Mesenchymal stem cell (in vitro differentiated cells and primary cell): ENCODE measurements around the gene TTLL6. TPM values are rescaled to one million over a fixed set of nuclear protein-coding genes. Genes with fewer than 3 reads are reported as not detected.
A peak's percentile ranks its signal among the peaks of the same experiment; 100 is the strongest.

Experiments used
- DNase-seq: peaks from one replicate; pipeline ENCODE4 v3.0.0-alpha.2; 2013
- H2AFZ ChIP-seq: one replicate; pipeline ENCODE4 v1.6.1; 2013; ENCODE audit warnings: low read depth, mild to moderate bottlenecking, control low read depth, inconsistent platforms, low read length, moderate library complexity
- H2AK5ac ChIP-seq: 2 replicates; pipeline ENCODE4 v1.6.1; 2013; ENCODE audit warnings: low read length, moderate library complexity, mild to moderate bottlenecking, inconsistent platforms; ENCODE audit not compliant: severe bottlenecking
- H2BK120ac ChIP-seq: one replicate; pipeline ENCODE4 v1.6.1; 2013; ENCODE audit warnings: low read depth, mild to moderate bottlenecking, inconsistent platforms, low read length, moderate library complexity
- H2BK12ac ChIP-seq, 2 experiments: one replicate each; pipeline ENCODE4 v1.6.1; 2013; ENCODE audit warnings: inconsistent platforms in 2 of 2, low read length in 2 of 2, mild to moderate bottlenecking in 2 of 2, moderate library complexity in 2 of 2, control low read depth in 1 of 2
- H2BK15ac ChIP-seq: one replicate; pipeline ENCODE4 v1.6.1; 2013; ENCODE audit warnings: mild to moderate bottlenecking, low read depth, inconsistent platforms; ENCODE audit not compliant: poor library complexity, severe bottlenecking
- H2BK5ac ChIP-seq: 2 replicates; pipeline ENCODE4 v1.6.1; 2013; ENCODE audit warnings: low read depth, mild to moderate bottlenecking, low read length, control low read depth, inconsistent platforms; ENCODE audit not compliant: poor library complexity, severe bottlenecking
- H3K14ac ChIP-seq, 2 experiments: one replicate each; pipeline ENCODE4 v1.6.1; 2013; ENCODE audit warnings: inconsistent platforms in 2 of 2, low read length in 2 of 2, control low read depth in 1 of 2, mild to moderate bottlenecking in 1 of 2, moderate library complexity in 1 of 2
- H3K18ac ChIP-seq, 2 experiments: one replicate each; pipeline ENCODE4 v1.6.1; 2013; ENCODE audit warnings: inconsistent platforms in 2 of 2, low read length in 2 of 2, control low read depth in 1 of 2, low read depth in 1 of 2, mild to moderate bottlenecking in 1 of 2
- H3K23ac ChIP-seq, 2 experiments: one replicate each; pipeline ENCODE4 v1.6.1; 2013; ENCODE audit warnings: inconsistent platforms in 2 of 2, low read length in 2 of 2, mild to moderate bottlenecking in 2 of 2, moderate library complexity in 2 of 2, control low read depth in 1 of 2
- H3K27ac ChIP-seq: 2 replicates; pipeline ENCODE4 v1.5.1; 2013; ENCODE audit warnings: mild to moderate bottlenecking, moderate library complexity, low read length, control low read depth, inconsistent platforms; ENCODE audit not compliant: poor library complexity, severe bottlenecking
- H3K27me3 ChIP-seq, 2 experiments: 2 replicates each; pipeline versions ENCODE4 v1.6.1 to v1.7.0; 2013; ENCODE audit warnings: low read length in 2 of 2, mild to moderate bottlenecking in 2 of 2, moderate library complexity in 2 of 2, control low read depth in 1 of 2, inconsistent platforms in 1 of 2; ENCODE audit not compliant: control insufficient read depth in 1 of 2, insufficient read depth in 1 of 2
- H3K36me3 ChIP-seq, 2 experiments: 2 replicates each; pipeline versions ENCODE4 v1.6.1 to v1.7.0; 2013; ENCODE audit warnings: low read length in 2 of 2, control low read depth in 1 of 2, inconsistent platforms in 1 of 2, low read depth in 1 of 2, mild to moderate bottlenecking in 1 of 2; ENCODE audit not compliant: insufficient read depth in 2 of 2, control insufficient read depth in 1 of 2
- H3K4ac ChIP-seq, 2 experiments: one replicate each; pipeline ENCODE4 v1.6.1; 2013; ENCODE audit warnings: inconsistent platforms in 2 of 2, low read length in 2 of 2, mild to moderate bottlenecking in 2 of 2, moderate library complexity in 2 of 2, control low read depth in 1 of 2, low read depth in 1 of 2
- H3K4me1 ChIP-seq: 2 replicates; pipeline ENCODE4 v1.6.1; 2013; ENCODE audit warnings: low read depth, low read length, control low read depth; ENCODE audit not compliant: control insufficient read depth, insufficient read depth
- H3K4me2 ChIP-seq: 2 replicates; pipeline ENCODE4 v1.6.1; 2013; ENCODE audit warnings: low read length, mild to moderate bottlenecking, inconsistent platforms; ENCODE audit not compliant: poor library complexity, severe bottlenecking
- H3K4me3 ChIP-seq, 2 experiments: 2 replicates each; pipeline versions ENCODE4 v1.5.1 to v1.7.0; 2013; ENCODE audit warnings: low read length in 2 of 2, mild to moderate bottlenecking in 2 of 2, control low read depth in 1 of 2, low read depth in 1 of 2; ENCODE audit not compliant: insufficient read depth in 1 of 2
- H3K79me1 ChIP-seq: replicated peaks from 2 replicates; pipeline ENCODE4 v1.6.1; 2013; ENCODE audit warnings: mild to moderate bottlenecking, control low read depth, low read length, inconsistent platforms; ENCODE audit not compliant: poor library complexity, severe bottlenecking
- H3K9ac ChIP-seq: 2 replicates; pipeline ENCODE4 v1.7.0; 2013; ENCODE audit warnings: mild to moderate bottlenecking, low read length, moderate library complexity
- H3K9me3 ChIP-seq: 2 replicates; pipeline ENCODE4 v1.7.0; 2013; ENCODE audit warnings: mild to moderate bottlenecking, low read length; ENCODE audit not compliant: control insufficient read depth
- H4K8ac ChIP-seq: one replicate; pipeline ENCODE4 v1.6.1; 2013; ENCODE audit warnings: inconsistent platforms, mild to moderate bottlenecking, low read length, moderate library complexity
- H4K91ac ChIP-seq: one replicate; pipeline ENCODE4 v1.6.1; 2013; ENCODE audit warnings: mild to moderate bottlenecking, low read length, inconsistent platforms
- WGBS: methylation state at CpG from one replicate; pipeline ENCODE4 v1.1.7; 2013; ENCODE audit warnings: mixed read lengths; 5-methylcytosine and 5-hydroxymethylcytosine counted together
- polyA plus RNA-seq, 2 experiments: library from polyadenylated mRNA; stranded (reverse); fragments of 200-250 nt; gene quantifications; one replicate each; pipeline ENCODE4 v1.2.3, GENCODE V29; 2013

Gene TTLL6
- polyA plus RNA-seq (2013, experiment 1 of 2) = 1.9 TPM
- polyA plus RNA-seq (2013, experiment 2 of 2) = 1.7 TPM

GRCh38 chr17:48816774-48817590 lies at the start of gene TTLL6:
Gene TTLL6 (minus strand): TSS chr17:48817229. CDS start chr17:48817072, 157 bp downstream.
- peak; percentile 88 for DNase-seq
- Histone ChIP-seq H3K23ac (no peak within 1 kb of the TSS), H3K9me3 (no peaks in the 10 kb centered on the region), H3K36me3 (no peaks in the 10 kb centered on the region), H3K27ac (no peak within 1 kb of the TSS), H2BK15ac (peak within 1 kb of the TSS; percentile 84), H3K4ac (no peak within 1 kb of the TSS), H3K18ac (no peak within 1 kb of the TSS), H2AFZ (peak within 1 kb of the TSS; percentile 73), H4K91ac (no peak within 1 kb of the TSS), H2BK120ac (no peak within 1 kb of the TSS), H3K4me3 (peak within 1 kb of the TSS; percentile 55 to 72), H3K79me1 (no peaks in the 10 kb centered on the region), H3K4me1 (peaks cover 9% of the 10 kb centered on the region), H3K14ac (peak within 1 kb of the TSS in 1 of 2 experiments; percentile 5), H3K9ac (peak within 1 kb of the TSS; percentile 38), H2AK5ac (no peak within 1 kb of the TSS), H2BK12ac (no peak within 1 kb of the TSS), H2BK5ac (no peak within 1 kb of the TSS), H3K27me3 (peaks cover 51 to 54% of the 10 kb centered on the region in 2 experiments), H3K4me2 (peak within 1 kb of the TSS; percentile 88), H4K8ac (no peak within 1 kb of the TSS)
- WGBS = 2% methylated on average over 62 of the region's 64 CpGs

GRCh38 chr17:48860456-48860855 lies 43.4 kb upstream of the TTLL6 start:
- H2BK120ac ChIP-seq = no peak overlapping the region

GRCh38 chr17:48860034-48860433 lies 43.0 kb upstream of the TTLL6 start:
- 94% methylated on average over 2 of the region's 3 CpGs for WGBS
- H3K9ac ChIP-seq = no peak overlapping the region
- H3K27me3 ChIP-seq = no peaks in the 10 kb centered on the region
- no peak overlapping the region for H2BK15ac ChIP-seq
- no peak overlapping the region for H3K4ac ChIP-seq
- no peak overlapping the region for H2AFZ ChIP-seq
- DNase-seq = no peak
- no peaks in the 10 kb centered on the region for H3K79me1 ChIP-seq
- H2BK5ac ChIP-seq = no peak overlapping the region
- H4K91ac ChIP-seq = no peak overlapping the region
- no peak overlapping the region for H3K18ac ChIP-seq
- no peak overlapping the region for H3K4me2 ChIP-seq
- H3K4me1 ChIP-seq = no peaks in the 10 kb centered on the region
- no peak overlapping the region for H3K23ac ChIP-seq
- H2AK5ac ChIP-seq = no peak overlapping the region
- peaks cover 34 to 87% of the 10 kb centered on the region in 2 experiments for H3K36me3 ChIP-seq
- H4K8ac ChIP-seq = no peak overlapping the region
- no peak overlapping the region for H3K14ac ChIP-seq
- H2BK12ac ChIP-seq = no peak overlapping the region
- H3K9me3 ChIP-seq = no peaks in the 10 kb centered on the region
- no peak overlapping the region for H2BK120ac ChIP-seq
- no peak overlapping the region for H3K27ac ChIP-seq
- no peak overlapping the region for H3K4me3 ChIP-seq

More at GRCh38 chr17:48860456-48860855, 43.4 kb upstream of the TTLL6 start:
- H3K18ac ChIP-seq = no peak overlapping the region
- H3K4ac ChIP-seq = no peak overlapping the region
- H4K8ac ChIP-seq = no peak overlapping the region
- no peak overlapping the region for H3K4me2 ChIP-seq
- H2AFZ ChIP-seq = no peak overlapping the region
- no peak overlapping the region for H2BK15ac ChIP-seq
- no peak overlapping the region for H3K9ac ChIP-seq
- H3K79me1 ChIP-seq = no peaks in the 10 kb centered on the region
- H3K4me1 ChIP-seq = no peaks in the 10 kb centered on the region
- no peaks in the 10 kb centered on the region for H3K9me3 ChIP-seq
- H3K14ac ChIP-seq = no peak overlapping the region
- WGBS = over 99% methylated on average over 4 of the region's 4 CpGs
- no peak overlapping the region for H3K27ac ChIP-seq
- H3K4me3 ChIP-seq = no peak overlapping the region
- no peak overlapping the region for H3K23ac ChIP-seq
- no peak for DNase-seq
- H2AK5ac ChIP-seq = no peak overlapping the region
- H4K91ac ChIP-seq = no peak overlapping the region
- peaks cover 29 to 84% of the 10 kb centered on the region in 2 experiments for H3K36me3 ChIP-seq
- H3K27me3 ChIP-seq = no peaks in the 10 kb centered on the region
- H2BK5ac ChIP-seq = no peak overlapping the region
- no peak overlapping the region for H2BK12ac ChIP-seq

- H3K27ac ChIP-seq = no peak overlapping the region
- H2BK120ac ChIP-seq = no peak overlapping the region
- H3K23ac ChIP-seq = no peak overlapping the region
- H4K8ac ChIP-seq = no peak overlapping the region
- H2BK12ac ChIP-seq = no peak overlapping the region
- H4K91ac ChIP-seq = no peak overlapping the region
- no peaks in the 10 kb centered on the region for H3K27me3 ChIP-seq
- H3K14ac ChIP-seq = no peak overlapping the region
- H3K4ac ChIP-seq = no peak overlapping the region
- no peaks in the 10 kb centered on the region for H3K4me1 ChIP-seq
- no peak overlapping the region for H2BK15ac ChIP-seq
- H3K18ac ChIP-seq = no peak overlapping the region
- H2AK5ac ChIP-seq = no peak overlapping the region
- peaks cover 36 to 82% of the 10 kb centered on the region in 2 experiments for H3K36me3 ChIP-seq
- no peak overlapping the region for H2AFZ ChIP-seq
- 87% methylated on average over 3 of the region's 3 CpGs for WGBS
- no peak overlapping the region for H2BK5ac ChIP-seq
- no peaks in the 10 kb centered on the region for H3K79me1 ChIP-seq
- H3K4me2 ChIP-seq = no peak overlapping the region
- no peaks in the 10 kb centered on the region for H3K9me3 ChIP-seq
- H3K4me3 ChIP-seq = no peak overlapping the region
- DNase-seq = no peak
- no peak overlapping the region for H3K9ac ChIP-seq
Measured at GRCh38 chr17:48856122-48856821, 39.2 kb upstream of the TTLL6 start.
